HG03139 (cell line): Measurements from ENCODE around the gene TEKT1.
"Not testable (repeated sequence)": the region's sequence is repeated elsewhere in the genome, so short reads cannot be mapped to it uniquely, and the experiment has no call there.

ENCODE experiments used
- ATAC-seq: cut with Tn5 transposase; IDR thresholded peaks from one replicate; pipeline ENCODE4 v1.9.1; 2021; ENCODE audit not compliant: unreplicated experiment

TEKT1 gene

GRCh38 chr17:6816368-6816767, 15.2 kb downstream of the TEKT1 start:
- ATAC-seq: not testable (repeated sequence)

GRCh38 chr17:6815775-6816174, 15.8 kb downstream of the TEKT1 start:
- ATAC-seq: no peak

- ATAC-seq: no peak
These were observed 19.2 kb downstream of the TEKT1 start for GRCh38 chr17:6812295-6812694.

- no peak for ATAC-seq
These were observed 20.0 kb downstream of the TEKT1 start for GRCh38 chr17:6811510-6811909.

GRCh38 chr17:6800422-6801027, 31.0 kb downstream of the TEKT1 start:
- ATAC-seq: no peak

GRCh38 chr17:6799738-6800137, 31.8 kb downstream of the TEKT1 start:
- no peak for ATAC-seq

GRCh38 chr17:6797718-6798351, 33.7 kb downstream of the TEKT1 start:
- no peak for ATAC-seq

GRCh38 chr17:6796887-6797490, 34.5 kb downstream of the TEKT1 start:
- no peak for ATAC-seq

GRCh38 chr17:6796017-6796886, 35.3 kb downstream of the TEKT1 start:
- ATAC-seq: no peak

- no peak for ATAC-seq
These were observed 37.6 kb downstream of the TEKT1 start for GRCh38 chr17:6793748-6794493.

GRCh38 chr17:6789146-6789545, 42.4 kb downstream of the TEKT1 start:
- no peak for ATAC-seq

- no peak for ATAC-seq
These were observed 44.3 kb downstream of the TEKT1 start for GRCh38 chr17:6787081-6787693.

GRCh38 chr17:6786618-6787017, 44.9 kb downstream of the TEKT1 start:
- no peak for ATAC-seq

GRCh38 chr17:6782244-6782643, 49.3 kb downstream of the TEKT1 start:
- no peak for ATAC-seq

GRCh38 chr17:6780886-6781285, 50.6 kb downstream of the TEKT1 start:
- no peak for ATAC-seq

- ATAC-seq: no peak
These were observed 51.5 kb downstream of the TEKT1 start for GRCh38 chr17:6780001-6780400.

- ATAC-seq: no peak
These were observed 52.1 kb downstream of the TEKT1 start for GRCh38 chr17:6779411-6779810.

- ATAC-seq: no peak
These were observed 55.6 kb downstream of the TEKT1 start, which contains the start of gene FBXO39 for GRCh38 chr17:6775871-6776405. Gene FBXO39 (plus strand): TSS chr17:6776215. CDS start chr17:6779869, 3,654 bp downstream.

GRCh38 chr17:6774906-6775305, 56.6 kb downstream of the TEKT1 start:
- not testable (repeated sequence) for ATAC-seq

- no peak for ATAC-seq
These were observed 59.5 kb downstream of the TEKT1 start for GRCh38 chr17:6772016-6772415.
